Pulmonary artery endothelial cell (primary cell): Measurements from ENCODE around the gene ADD3. TPM values are rescaled to one million over a fixed set of nuclear protein-coding genes. Genes with fewer than 3 reads are reported as not detected.

Experiments used
- DNase-seq: peaks from one replicate; pipeline ENCODE4 v3.0.0-alpha.2; 2011; ENCODE audit warnings: low read depth, low spot score
- total RNA-seq: library from RNA; depleted of rRNA; stranded (reverse); fragments of >200 nt; gene quantifications from 2 replicates; pipeline ENCODE4 v1.2.3, GENCODE V29; 2014

Gene ADD3
- total RNA-seq, 1 donor from 2014 or later, result 91.9 TPM

DNA sequence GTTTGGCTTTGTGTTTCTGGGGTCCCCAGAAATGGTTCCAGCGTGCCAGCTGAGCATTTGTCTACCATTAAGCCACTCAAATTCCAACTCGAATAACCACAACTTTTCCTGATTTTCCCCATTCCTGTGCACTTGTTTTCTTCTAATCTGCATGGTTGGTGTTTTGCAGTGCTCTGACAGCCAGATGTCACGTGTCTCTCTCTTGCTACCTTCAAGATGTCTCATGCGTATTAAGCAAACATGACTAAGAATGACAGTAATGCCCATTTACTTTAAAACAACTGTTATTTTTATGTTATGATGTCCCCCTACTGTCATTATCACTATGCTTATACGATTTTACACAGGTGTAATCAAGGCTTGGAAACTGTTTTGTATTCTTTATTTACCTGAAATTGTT lies 164.4 kb downstream of the ADD3 start:
- DNase-seq, result no peak

GRCh38 chr10:110174201-110174600 lies 166.4 kb downstream of the ADD3 start:
- DNase-seq, result no peak

DNA sequence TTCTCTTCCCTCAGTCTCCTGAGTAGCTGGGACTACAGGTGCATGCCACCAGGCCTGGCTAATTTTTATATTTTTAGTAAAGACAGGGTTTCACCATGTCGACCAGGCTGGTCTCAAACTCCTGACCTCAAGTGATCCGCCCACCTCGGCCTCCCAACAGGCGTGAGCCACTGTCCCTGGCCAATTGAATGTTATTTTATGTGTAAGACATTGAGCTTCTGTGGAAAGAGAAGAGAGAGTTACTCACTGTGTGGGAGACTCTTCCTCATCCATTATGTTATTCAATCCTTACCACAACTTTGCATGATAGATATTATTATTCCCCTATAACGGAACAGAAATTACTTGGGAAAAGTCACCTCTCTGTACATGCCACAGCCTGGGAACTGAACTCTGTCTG lies 167.0 kb downstream of the ADD3 start:
- no peak for DNase-seq

GRCh38 chr10:110175406-110175805 lies 167.6 kb downstream of the ADD3 start:
- DNase-seq, result no peak

- no peak for DNase-seq
Observed at GRCh38 chr10:110176141-110177030, 168.6 kb downstream of the ADD3 start.

GRCh38 chr10:110179220-110179619 lies 171.4 kb downstream of the ADD3 start:
- no peak for DNase-seq

DNA sequence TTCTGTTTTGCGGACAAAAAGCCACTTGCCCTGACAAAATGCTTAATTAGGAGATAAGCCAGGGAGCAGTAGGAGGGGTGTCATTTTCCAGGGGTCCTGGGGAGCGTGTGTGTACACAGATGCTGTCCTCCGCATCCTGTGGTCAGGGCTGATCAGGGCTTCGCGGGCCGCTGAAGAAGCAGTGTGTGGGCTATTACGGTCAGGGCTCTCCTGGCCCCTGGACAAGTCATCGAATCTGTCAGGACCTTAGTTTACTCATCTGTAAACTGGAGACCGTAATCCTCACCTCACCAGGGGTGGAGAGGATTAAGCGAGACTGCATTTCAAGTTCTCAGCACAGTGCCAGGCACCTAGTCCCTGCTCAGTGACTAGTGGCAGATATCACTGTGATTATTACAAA lies 173.7 kb downstream of the ADD3 start:
- no peak for DNase-seq

- DNase-seq, result no peak
Observed at GRCh38 chr10:110181911-110182310, 174.1 kb downstream of the ADD3 start.

- DNase-seq, result no peak
Observed at GRCh38 chr10:110184398-110184797, 176.6 kb downstream of the ADD3 start.

Other genes starting within 250 kb of the ADD3 start
- 196 and 222 TPM in 2 replicates for gene XPNPEP1, start 84.5 kb upstream of the ADD3 start, total RNA-seq
- 8.4 and 9.7 TPM in 2 replicates for gene MXI1, start 199.6 kb downstream of the ADD3 start, total RNA-seq